Measurements from ENCODE around the gene BZW1. TPM values are rescaled to one million over a fixed set of nuclear protein-coding genes. Genes with fewer than 3 reads are reported as not detected.
A peak's percentile ranks its signal among the peaks of the same experiment; 100 is the strongest.
"Not testable (repeated sequence)": the region's sequence is repeated elsewhere in the genome, so short reads cannot be mapped to it uniquely, and the experiment has no call there.

BZW1 gene
- total RNA-seq, 1 donor from 2014 or later, result 63.2 TPM

GRCh38 chr2:200812122-200813022 lies 662 bp downstream of the BZW1 start:
- TF ChIP-seq CTCF (IDR thresholded peaks at IDR 0.05; ENCODE audit: borderline replicate concordance), result peak; percentile 71
- peaks cover 49% of the 10 kb centered on the region for H3K4me1 ChIP-seq
- H3K9me3 ChIP-seq (replicated peaks), result no peaks in the 10 kb centered on the region
- no peaks in the 10 kb centered on the region for H3K27me3 ChIP-seq (ENCODE audit: low read depth)
- DNase-seq, result peak; percentile 77
- intact Hi-C loops (cut with micrococcal nuclease), result loop anchor here (5.0 kb wide), 1 partner anchor 100 kb away; no protein-coding TSS in a partner anchor
- H3K36me3 ChIP-seq, result peaks cover 42% of the 10 kb centered on the region
- peak overlapping the region; percentile 98 for H3K27ac ChIP-seq (replicated peaks)
- H3K4me3 ChIP-seq, result peak overlapping the region; percentile 95

DNA sequence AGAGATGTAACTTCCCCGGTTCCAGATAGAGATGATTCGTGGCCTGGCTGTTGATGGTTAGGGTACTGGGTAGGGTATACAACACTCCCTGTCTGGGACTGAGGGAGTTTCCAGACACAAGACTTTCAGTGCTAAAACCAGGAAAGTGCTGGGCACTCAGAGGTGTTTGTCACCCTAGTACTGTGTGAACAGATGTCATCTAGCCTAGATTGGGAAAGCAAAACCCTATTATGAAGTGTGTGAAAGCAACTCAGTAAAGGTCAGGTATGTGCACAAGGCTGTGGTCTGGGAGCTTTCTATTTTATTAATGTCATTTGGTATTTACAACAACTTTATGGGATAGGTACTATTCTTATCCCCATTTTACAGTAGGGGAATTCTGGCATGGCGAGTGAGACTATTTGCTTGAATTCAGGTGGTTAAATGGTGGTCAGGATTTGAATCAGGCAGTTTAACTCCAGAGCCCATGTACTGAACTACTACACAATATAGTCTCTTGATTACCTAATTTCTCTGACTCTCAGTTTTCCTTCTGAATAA lies 2.6 kb downstream of the BZW1 start:
- H3K27ac ChIP-seq (replicated peaks), result no peak overlapping the region
- no peak for DNase-seq
- peaks cover 56% of the 10 kb centered on the region for H3K4me1 ChIP-seq
- no peak for TF ChIP-seq CTCF (IDR thresholded peaks at IDR 0.05; ENCODE audit: borderline replicate concordance)
- no peaks in the 10 kb centered on the region for H3K9me3 ChIP-seq (replicated peaks)
- peaks cover 61% of the 10 kb centered on the region for H3K36me3 ChIP-seq
- H3K4me3 ChIP-seq, result peak overlapping the region; percentile 95
- H3K27me3 ChIP-seq (ENCODE audit: low read depth), result no peaks in the 10 kb centered on the region
- intact Hi-C loops (cut with micrococcal nuclease), result loop anchor here (5.0 kb wide), 1 partner anchor 102 kb away; no protein-coding TSS in a partner anchor

DNA sequence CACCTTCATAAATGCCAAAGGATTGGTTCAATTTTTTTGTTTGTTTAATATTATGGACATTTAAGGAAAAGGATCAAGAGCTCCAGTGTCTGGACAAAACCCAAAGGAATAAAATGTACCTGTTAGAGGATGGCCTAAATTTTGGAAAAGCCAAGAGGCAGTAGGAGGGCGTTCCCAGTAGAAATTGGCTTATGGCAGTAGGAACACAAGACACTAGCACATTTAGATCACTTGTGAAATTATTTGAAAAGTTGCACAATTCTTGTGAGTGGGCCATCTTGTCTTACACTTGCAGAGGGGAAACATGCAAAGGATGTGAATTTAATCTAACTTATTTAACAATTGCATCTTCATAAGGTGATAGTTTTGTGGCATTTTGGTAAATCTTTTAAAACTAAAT lies 3.2 kb downstream of the BZW1 start:
- no peaks in the 10 kb centered on the region for H3K27me3 ChIP-seq (ENCODE audit: low read depth)
- DNase-seq, result no peak
- intact Hi-C loops (cut with micrococcal nuclease), result loop anchor here (5.0 kb wide), 1 partner anchor 103 kb away; no protein-coding TSS in a partner anchor
- peaks cover 67% of the 10 kb centered on the region for H3K36me3 ChIP-seq
- TF ChIP-seq CTCF (IDR thresholded peaks at IDR 0.05; ENCODE audit: borderline replicate concordance), result no peak
- H3K9me3 ChIP-seq (replicated peaks), result no peaks in the 10 kb centered on the region
- peak overlapping the region; percentile 95 for H3K4me3 ChIP-seq
- H3K4me1 ChIP-seq, result peaks cover 56% of the 10 kb centered on the region
- H3K27ac ChIP-seq (replicated peaks), result no peak overlapping the region

DNA sequence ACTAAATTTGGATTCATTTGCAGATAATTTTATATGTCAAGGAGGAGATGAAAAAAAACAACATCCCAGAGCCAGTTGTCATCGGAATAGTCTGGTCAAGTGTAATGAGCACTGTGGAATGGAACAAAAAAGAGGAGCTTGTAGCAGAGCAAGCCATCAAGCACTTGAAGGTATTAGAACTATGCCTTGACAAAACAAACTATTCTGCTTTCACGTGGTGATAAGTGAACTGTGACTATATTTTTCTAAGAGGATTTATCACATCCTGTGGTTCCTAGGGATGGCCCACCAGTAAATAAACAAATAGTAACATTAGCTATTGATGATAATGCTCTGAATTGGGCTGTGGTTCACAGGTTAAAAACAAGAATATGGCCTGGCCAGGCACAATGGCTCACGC lies 7.0 kb downstream of the BZW1 start:
- H3K4me3 ChIP-seq; H3K27me3 ChIP-seq (ENCODE audit: low read depth); H3K27ac ChIP-seq (replicated peaks); intact Hi-C loops (cut with micrococcal nuclease); DNase-seq; H3K9me3 ChIP-seq (replicated peaks): not testable (repeated sequence)
- Histone ChIP-seq H3K36me3 (peaks cover 84% of the 10 kb centered on the region), H3K4me1 (peaks cover 28% of the 10 kb centered on the region)

GRCh38 chr2:200820573-200821234 lies 9.0 kb downstream of the BZW1 start:
- H3K36me3 ChIP-seq, result peaks cover 81% of the 10 kb centered on the region
- peaks cover 8% of the 10 kb centered on the region for H3K4me1 ChIP-seq
- no peaks in the 10 kb centered on the region for H3K27me3 ChIP-seq (ENCODE audit: low read depth)
- no peak for DNase-seq
- H3K9me3 ChIP-seq (replicated peaks), result no peaks in the 10 kb centered on the region
- intact Hi-C loops (cut with micrococcal nuclease), result no loop called here
- no peak for TF ChIP-seq CTCF (IDR thresholded peaks at IDR 0.05; ENCODE audit: borderline replicate concordance)
- H3K4me3 ChIP-seq, result no peak overlapping the region
- no peak overlapping the region for H3K27ac ChIP-seq (replicated peaks)

All from left ventricle myocardium inferior (tissue), 1 donor.